Left kidney (tissue), 2 donors: Measurements from ENCODE around the gene ASCL2. TPM values are rescaled to one million over a fixed set of nuclear protein-coding genes. Genes with fewer than 3 reads are reported as not detected.

Experiments used
- DNase-seq: peaks from one replicate; pipeline ENCODE4 v3.0.0-alpha.2; 2013
- polyA plus RNA-seq: library from polyadenylated mRNA; unstranded; fragments of 120-200 nt; gene quantifications from one replicate; pipeline ENCODE4 v1.2.1, GENCODE V29; 2013; ENCODE audit not compliant: insufficient read length

Gene ASCL2
- polyA plus RNA-seq, 1 donor = 1.7 TPM

DNA sequence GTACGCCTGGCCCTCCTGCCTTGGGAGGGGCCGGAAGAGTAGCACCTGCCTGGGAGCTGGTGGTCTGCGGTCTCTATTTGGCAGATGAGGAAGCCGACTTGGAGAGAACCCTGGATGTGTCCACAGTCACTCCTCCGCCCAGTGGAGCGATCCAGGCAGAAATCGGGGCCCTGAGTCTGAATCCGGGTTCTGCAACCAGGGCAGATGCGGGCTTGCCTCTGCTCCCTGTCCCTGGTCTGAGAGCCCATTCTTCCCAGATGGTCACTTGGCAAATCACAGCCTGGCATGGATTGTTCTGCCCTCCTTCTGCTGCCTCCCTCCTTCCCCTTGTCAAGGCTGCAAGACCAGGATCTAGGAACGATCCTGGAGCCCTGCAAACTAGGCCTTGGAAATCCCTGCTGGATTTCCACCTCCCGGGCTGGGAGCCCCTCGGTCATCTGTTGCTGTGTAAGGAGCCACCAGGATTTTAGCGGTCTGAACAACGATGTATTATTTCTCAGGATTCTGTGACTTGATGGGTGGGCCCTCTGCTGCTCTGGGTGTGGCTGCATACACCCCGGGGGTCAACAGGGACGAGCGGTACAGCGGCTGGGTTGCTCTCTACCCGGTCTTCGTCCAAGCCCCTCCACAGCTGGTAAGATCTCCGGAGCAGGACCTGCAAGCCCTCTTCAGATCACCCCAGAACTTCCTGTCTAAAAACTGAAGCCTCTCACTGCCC lies 2.0 kb upstream of the ASCL2 start:
- no peak for DNase-seq

DNA sequence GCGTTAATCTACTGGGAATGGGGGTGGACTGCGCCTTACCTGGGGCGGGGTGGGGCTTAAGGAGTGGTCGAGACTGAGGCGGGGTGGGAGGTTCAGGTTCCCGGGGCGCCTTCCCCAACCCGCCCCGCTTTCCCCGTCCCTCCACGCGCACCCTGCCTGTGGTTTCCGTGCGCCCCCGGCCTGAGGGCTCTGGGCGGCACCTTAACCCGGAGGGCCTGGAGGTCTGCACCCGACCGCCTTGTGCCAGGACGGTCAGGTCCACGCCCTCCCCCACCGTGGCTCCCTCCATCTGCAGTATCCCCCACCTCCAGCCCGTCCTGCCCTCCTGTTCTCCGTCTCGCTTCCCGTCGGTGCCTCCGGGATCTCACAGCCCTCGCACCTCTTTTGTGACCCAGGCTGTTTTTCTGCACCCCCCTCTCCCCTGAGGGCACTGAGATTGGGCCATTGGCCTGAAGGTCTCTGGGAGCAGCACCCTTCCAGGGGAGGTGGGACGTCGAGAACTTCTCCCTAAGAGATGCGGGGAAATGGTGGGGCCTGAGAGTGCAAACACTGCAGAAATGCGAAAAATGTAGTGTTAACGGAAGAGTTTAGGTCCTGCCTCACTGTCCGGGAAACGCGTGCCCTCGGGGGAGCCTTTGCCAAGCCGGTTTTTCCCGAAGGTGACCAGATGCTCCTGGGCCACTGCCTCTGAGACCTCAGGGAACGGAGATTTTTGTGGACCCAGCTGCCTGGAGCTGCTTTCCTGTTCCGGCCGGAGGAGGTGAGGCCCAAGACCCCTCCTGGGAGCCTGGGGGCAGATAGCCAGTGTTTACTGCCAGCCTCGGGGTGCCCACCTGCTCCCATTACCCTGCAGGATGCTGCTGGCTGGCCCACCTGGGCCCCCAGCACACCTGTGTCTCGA lies 1.2 kb upstream of the ASCL2 start:
- DNase-seq = no peak

- no peak for DNase-seq
These were observed 614 bp upstream of the ASCL2 start for GRCh38 chr11:2271077-2271326.

GRCh38 chr11:2269601-2270321 lies 627 bp downstream of the ASCL2 start:
- no peak for DNase-seq

GRCh38 chr11:2268729-2269600 lies 1.4 kb downstream of the ASCL2 start:
- DNase-seq = no peak

DNA sequence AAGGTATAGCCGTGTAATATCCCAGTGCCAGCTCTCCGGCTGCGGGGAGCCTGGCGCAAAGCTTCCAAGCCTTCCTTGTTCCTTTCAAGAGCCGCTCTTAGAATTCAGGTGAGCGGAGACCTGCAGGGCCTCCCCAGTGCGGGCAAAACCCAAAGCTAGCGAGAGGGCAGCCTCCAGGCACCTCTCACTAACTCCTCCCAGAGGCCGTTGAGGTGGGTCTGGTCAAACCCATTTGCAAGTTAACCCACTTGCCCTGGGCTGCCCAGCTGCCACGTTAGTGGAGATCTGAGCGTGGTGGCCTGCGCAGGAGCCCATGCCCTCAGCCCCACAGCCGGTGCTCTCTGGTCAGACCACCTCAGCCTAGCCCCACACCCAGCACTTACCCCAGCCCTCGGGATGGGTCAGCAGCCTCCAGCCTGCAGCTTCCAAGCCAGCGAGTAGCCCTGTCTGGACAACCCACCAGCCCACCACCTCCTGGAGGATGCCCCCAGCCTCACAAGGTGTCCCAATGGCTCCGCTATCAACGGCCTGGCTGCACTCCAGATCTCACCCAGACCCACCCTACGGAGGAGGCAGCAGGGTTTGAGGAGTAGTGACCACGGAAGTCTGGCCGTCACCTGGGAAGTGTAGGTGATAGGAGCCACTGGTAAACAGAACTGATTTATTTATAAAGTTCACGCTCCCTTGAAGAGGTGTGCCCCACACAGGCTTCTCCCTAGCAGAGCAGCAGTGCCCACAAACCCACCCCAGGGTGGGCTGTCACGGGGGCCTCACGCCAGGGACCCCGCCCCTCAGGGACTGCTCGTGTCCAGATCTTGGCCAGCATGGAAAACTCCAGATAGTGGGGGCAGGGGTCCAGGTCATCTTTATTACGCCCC lies 2.3 kb downstream of the ASCL2 start:
- no peak for DNase-seq

GRCh38 chr11:2267306-2267850 lies 3.0 kb downstream of the ASCL2 start:
- no peak for DNase-seq

- no peak for DNase-seq
These were observed 3.6 kb downstream of the ASCL2 start for GRCh38 chr11:2266586-2267305.

- no peak for DNase-seq
These were observed 4.4 kb downstream of the ASCL2 start for GRCh38 chr11:2265854-2266585.

GRCh38 chr11:2265396-2265795 lies 5.0 kb downstream of the ASCL2 start:
- no peak for DNase-seq

- DNase-seq = no peak
These were observed 5.9 kb downstream of the ASCL2 start for GRCh38 chr11:2264366-2265053.

- no peak for DNase-seq
These were observed 6.5 kb downstream of the ASCL2 start for GRCh38 chr11:2263724-2264360.

GRCh38 chr11:2263071-2263565 lies 7.3 kb downstream of the ASCL2 start:
- DNase-seq = no peak

GRCh38 chr11:2262301-2263070 lies 7.9 kb downstream of the ASCL2 start:
- no peak for DNase-seq

DNA sequence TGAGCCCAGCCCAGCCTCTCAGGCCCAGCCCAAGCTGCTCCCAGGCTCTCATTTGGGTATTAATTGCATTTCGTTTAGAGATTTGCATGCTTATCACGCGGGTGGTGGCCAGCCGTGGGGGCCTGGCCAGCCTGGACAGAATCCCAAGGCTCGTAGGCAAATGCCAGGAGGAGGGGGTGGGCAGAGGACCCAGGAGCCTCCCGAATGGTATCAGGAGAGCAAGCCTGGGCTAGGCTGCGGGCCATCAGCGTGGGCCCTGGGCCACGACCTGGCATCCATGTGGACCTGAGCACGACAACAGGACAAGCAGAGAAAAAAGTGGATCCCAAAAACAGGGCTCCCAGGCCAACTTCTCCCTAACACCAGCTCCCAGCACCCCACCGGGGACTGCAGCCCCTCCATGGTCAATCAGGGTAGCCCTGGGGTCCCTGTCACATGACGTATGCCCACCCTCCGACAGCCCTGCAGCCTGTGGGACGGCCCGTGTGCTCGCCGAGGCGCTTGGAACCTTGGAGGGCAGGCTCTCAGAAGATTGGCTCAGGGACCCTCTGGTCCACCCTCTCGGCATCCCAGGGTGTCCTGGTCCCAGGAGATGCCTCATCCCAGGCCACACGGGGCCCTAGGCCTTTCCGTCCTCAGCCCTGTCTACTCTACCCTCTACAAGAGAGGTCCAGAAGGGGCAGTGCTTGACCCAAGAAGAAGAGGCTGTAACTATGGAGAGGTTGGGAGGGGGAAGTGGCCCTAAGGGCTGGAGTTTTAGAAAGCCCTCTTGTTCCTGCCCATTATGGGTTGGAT lies 8.8 kb downstream of the ASCL2 start:
- DNase-seq = no peak
